ENCODE measurements around the gene CSTF1. TPM values are rescaled to one million over a fixed set of nuclear protein-coding genes. Genes with fewer than 3 reads are reported as not detected.

Gene CSTF1
- total and polyA plus RNA-seq, 4 donors, result 11.9 to 20.2 (median 16.0) TPM

GRCh38 chr20:56445540-56445939 is 53.1 kb downstream of the CSTF1 start:
- no peak overlapping the region for H3K27ac ChIP-seq (ENCODE audit: low read depth in 1 of 2, low read length in 2 of 2)
- TF ChIP-seq HNF4G (IDR thresholded peaks at IDR 0.05), result no peak
- TF ChIP-seq, protein P1, sequence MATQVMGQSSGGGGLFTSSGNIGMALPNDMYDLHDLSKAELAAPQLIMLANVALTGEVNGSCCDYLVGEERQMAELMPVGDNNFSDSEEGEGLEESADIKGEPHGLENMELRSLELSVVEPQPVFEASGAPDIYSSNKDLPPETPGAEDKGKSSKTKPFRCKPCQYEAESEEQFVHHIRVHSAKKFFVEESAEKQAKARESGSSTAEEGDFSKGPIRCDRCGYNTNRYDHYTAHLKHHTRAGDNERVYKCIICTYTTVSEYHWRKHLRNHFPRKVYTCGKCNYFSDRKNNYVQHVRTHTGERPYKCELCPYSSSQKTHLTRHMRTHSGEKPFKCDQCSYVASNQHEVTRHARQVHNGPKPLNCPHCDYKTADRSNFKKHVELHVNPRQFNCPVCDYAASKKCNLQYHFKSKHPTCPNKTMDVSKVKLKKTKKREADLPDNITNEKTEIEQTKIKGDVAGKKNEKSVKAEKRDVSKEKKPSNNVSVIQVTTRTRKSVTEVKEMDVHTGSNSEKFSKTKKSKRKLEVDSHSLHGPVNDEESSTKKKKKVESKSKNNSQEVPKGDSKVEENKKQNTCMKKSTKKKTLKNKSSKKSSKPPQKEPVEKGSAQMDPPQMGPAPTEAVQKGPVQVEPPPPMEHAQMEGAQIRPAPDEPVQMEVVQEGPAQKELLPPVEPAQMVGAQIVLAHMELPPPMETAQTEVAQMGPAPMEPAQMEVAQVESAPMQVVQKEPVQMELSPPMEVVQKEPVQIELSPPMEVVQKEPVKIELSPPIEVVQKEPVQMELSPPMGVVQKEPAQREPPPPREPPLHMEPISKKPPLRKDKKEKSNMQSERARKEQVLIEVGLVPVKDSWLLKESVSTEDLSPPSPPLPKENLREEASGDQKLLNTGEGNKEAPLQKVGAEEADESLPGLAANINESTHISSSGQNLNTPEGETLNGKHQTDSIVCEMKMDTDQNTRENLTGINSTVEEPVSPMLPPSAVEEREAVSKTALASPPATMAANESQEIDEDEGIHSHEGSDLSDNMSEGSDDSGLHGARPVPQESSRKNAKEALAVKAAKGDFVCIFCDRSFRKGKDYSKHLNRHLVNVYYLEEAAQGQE (IDR thresholded peaks at IDR 0.05), result no peak
- no peak for TF ChIP-seq HNF4A (conservative IDR thresholded peaks at IDR 0.05)
- TF ChIP-seq, protein P2, sequence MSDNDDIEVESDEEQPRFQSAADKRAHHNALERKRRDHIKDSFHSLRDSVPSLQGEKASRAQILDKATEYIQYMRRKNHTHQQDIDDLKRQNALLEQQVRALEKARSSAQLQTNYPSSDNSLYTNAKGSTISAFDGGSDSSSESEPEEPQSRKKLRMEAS (IDR thresholded peaks at IDR 0.05), result no peak
- no peak for TF ChIP-seq NR2F2 (IDR thresholded peaks at IDR 0.05)
- no peak for TF ChIP-seq ATF3 (IDR thresholded peaks at IDR 0.05)
- no peak for TF ChIP-seq FOXA2 (IDR thresholded peaks at IDR 0.05)
- TF ChIP-seq JUND (IDR thresholded peaks at IDR 0.05), result no peak
- TF ChIP-seq CTCF (IDR thresholded peaks at IDR 0.05; ENCODE audit: low read depth, low read length, missing input control), result no peak
- TF ChIP-seq FOXA1 (IDR thresholded peaks at IDR 0.05), result no peak
- no peak for DNase-seq (ENCODE audit: low spot score)
- no peaks in the 10 kb centered on the region for H3K9me3 ChIP-seq (ENCODE audit: control insufficient read depth in 4 of 4, low read length in 3 of 4)
- no peaks in the 10 kb centered on the region for H3K27me3 ChIP-seq (ENCODE audit: control insufficient read depth in 4 of 4, insufficient read depth in 4 of 4, low read length in 3 of 4)
- H3K4me3 ChIP-seq (ENCODE audit: low read depth in 1 of 3, low read length in 3 of 3), result no peak overlapping the region
- H3K4me1 ChIP-seq (ENCODE audit: control insufficient read depth in 4 of 4, insufficient read depth in 4 of 4, low read length in 3 of 4), result no peaks in the 10 kb centered on the region
- no peaks in the 10 kb centered on the region for H3K36me3 ChIP-seq (ENCODE audit: control insufficient read depth in 4 of 4, insufficient read depth in 3 of 4, low read depth in 1 of 4, low read length in 3 of 4)
- 95% methylated on average over 16 of the region's 16 CpGs for WGBS
- H3K9ac ChIP-seq (ENCODE audit: low read depth in 1 of 2, low read length in 2 of 2), result no peak overlapping the region

DNA sequence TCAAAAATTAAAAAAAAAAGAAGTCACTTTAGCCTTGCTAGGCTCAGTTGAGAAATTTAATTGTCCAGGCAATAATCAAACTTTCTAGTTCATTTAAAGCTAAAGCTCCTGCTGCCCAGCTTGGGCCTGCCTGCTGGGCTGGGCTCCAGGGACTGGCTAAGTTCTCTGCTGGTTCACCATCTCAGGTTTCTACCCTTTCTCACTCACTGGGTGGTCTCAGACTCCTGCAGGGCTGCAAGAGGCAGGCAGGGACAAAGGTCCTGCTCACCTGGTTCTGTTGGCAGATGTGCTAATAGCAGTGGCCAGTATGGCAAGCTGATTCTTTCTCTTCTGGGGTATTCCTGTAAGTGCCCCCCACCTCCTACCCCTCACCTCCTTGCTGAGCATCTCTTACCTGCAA is 54.8 kb downstream of the CSTF1 start:
- H3K4me1 ChIP-seq (ENCODE audit: control insufficient read depth in 4 of 4, insufficient read depth in 4 of 4, low read length in 3 of 4), result no peaks in the 10 kb centered on the region
- H3K9ac ChIP-seq (ENCODE audit: low read depth in 1 of 2, low read length in 2 of 2), result no peak overlapping the region
- no peak for DNase-seq (ENCODE audit: low spot score)
- no peak for TF ChIP-seq FOXA2 (IDR thresholded peaks at IDR 0.05)
- no peak for TF ChIP-seq ATF3 (IDR thresholded peaks at IDR 0.05)
- no peak overlapping the region for H3K27ac ChIP-seq (ENCODE audit: low read depth in 1 of 2, low read length in 2 of 2)
- H3K36me3 ChIP-seq (ENCODE audit: control insufficient read depth in 4 of 4, insufficient read depth in 3 of 4, low read depth in 1 of 4, low read length in 3 of 4), result peaks cover 0 to 5% (median 0%) of the 10 kb centered on the region in 4 donors
- no peaks in the 10 kb centered on the region for H3K9me3 ChIP-seq (ENCODE audit: control insufficient read depth in 4 of 4, low read length in 3 of 4)
- H3K4me3 ChIP-seq (ENCODE audit: low read depth in 1 of 3, low read length in 3 of 3), result no peak overlapping the region
- H3K27me3 ChIP-seq (ENCODE audit: control insufficient read depth in 4 of 4, insufficient read depth in 4 of 4, low read length in 3 of 4), result no peaks in the 10 kb centered on the region

- Histone ChIP-seq H3K27me3 (ENCODE audit: control insufficient read depth in 4 of 4, insufficient read depth in 4 of 4, low read length in 3 of 4) (no peaks in the 10 kb centered on the region), H3K9ac (ENCODE audit: low read depth in 1 of 2, low read length in 2 of 2) (no peak overlapping the region), H3K9me3 (ENCODE audit: control insufficient read depth in 4 of 4, low read length in 3 of 4) (no peaks in the 10 kb centered on the region), H3K27ac (ENCODE audit: low read depth in 1 of 2, low read length in 2 of 2) (no peak overlapping the region), H3K4me1 (ENCODE audit: control insufficient read depth in 4 of 4, insufficient read depth in 4 of 4, low read length in 3 of 4) (no peaks in the 10 kb centered on the region), H3K4me3 (ENCODE audit: low read depth in 1 of 3, low read length in 3 of 3) (no peak overlapping the region), H3K36me3 (ENCODE audit: control insufficient read depth in 4 of 4, insufficient read depth in 3 of 4, low read depth in 1 of 4, low read length in 3 of 4) (peaks cover 0 to 8% (median 0%) of the 10 kb centered on the region in 4 donors)
- no peak for DNase-seq (ENCODE audit: low spot score)
- 92% methylated on average over 5 of the region's 5 CpGs for WGBS
- TF ChIP-seq YY1 (IDR thresholded peaks at IDR 0.05) (no peak), JUND (IDR thresholded peaks at IDR 0.05) (no peak), FOXA1 (IDR thresholded peaks at IDR 0.05) (no peak), FOXA2 (IDR thresholded peaks at IDR 0.05) (no peak), EGR1 (IDR thresholded peaks at IDR 0.05; ENCODE audit: low read depth in 2 of 2) (no peak), GABPA (IDR thresholded peaks at IDR 0.05 in 1 of 2, conservative IDR thresholded peaks at IDR 0.05 in 1 of 2) (no peak), SP1 (IDR thresholded peaks at IDR 0.05) (no peak), RXRA (IDR thresholded peaks at IDR 0.05) (no peak), NR2F2 (IDR thresholded peaks at IDR 0.05) (no peak)
- TF ChIP-seq, protein P2 (IDR thresholded peaks at IDR 0.05), result no peak
- TF ChIP-seq, protein P1 (IDR thresholded peaks at IDR 0.05), result no peak
Measured at GRCh38 chr20:56449459-56449858, 57.0 kb downstream of the CSTF1 start.

Measured in liver (tissue), 9 donors.